Keratinocyte (primary cell): Measurements from ENCODE around the gene SMIM45.

Experiments
- DNase-seq: peaks from one replicate; pipeline ENCODE4 v3.0.0-alpha.2; 2011; ENCODE audit warnings: low read depth, missing footprints, low spot score
- FAIRE-seq: peaks from 2 replicates; lab custom pipeline; 2011; peaks lifted over from hg19 to GRCh38; lab: Jason Lieb, UNC
- H2AFZ ChIP-seq: 2 replicates; pipeline ENCODE4 v1.6.0; 2012; ENCODE audit warnings: low read length, control low read depth, inconsistent platforms; ENCODE audit not compliant: control insufficient read depth
- H3K27ac ChIP-seq: 2 replicates; pipeline ENCODE4 v1.5.1; 2011; ENCODE audit warnings: low read length; ENCODE audit not compliant: control insufficient read depth, insufficient read depth
- H3K27me3 ChIP-seq: 3 replicates; pipeline ENCODE4 v1.6.0; 2011; ENCODE audit warnings: low read length; ENCODE audit not compliant: control insufficient read depth, insufficient read depth; ENCODE audit errors: extremely low read depth
- H3K36me3 ChIP-seq, 2 experiments: 2 replicates in 1 of 2; 3 replicates in 1 of 2; pipeline ENCODE4 v1.5.1; 2011; ENCODE audit warnings: low read length in 2 of 2, mild to moderate bottlenecking in 1 of 2; ENCODE audit not compliant: control insufficient read depth in 2 of 2, insufficient read depth in 2 of 2; ENCODE audit errors: extremely low read depth in 1 of 2
- H3K4me1 ChIP-seq: 3 replicates; pipeline ENCODE4 v1.5.1; 2011; ENCODE audit warnings: low read length; ENCODE audit not compliant: control insufficient read depth, insufficient read depth; ENCODE audit errors: extremely low read depth
- H3K4me2 ChIP-seq: 3 replicates; pipeline ENCODE4 v1.6.0; 2011; ENCODE audit warnings: low read depth, low read length; ENCODE audit not compliant: control insufficient read depth, insufficient read depth; ENCODE audit errors: extremely low read depth
- H3K4me3 ChIP-seq, 3 experiments: fragments of 200-600 bp in 1 of 3; sonication (generic) in 1 of 3; 2 replicates in 2 of 3; 3 replicates in 1 of 3; pipeline ENCODE4 v1.5.1; 2011 to 2016; ENCODE audit warnings: low read length in 3 of 3, mild to moderate bottlenecking in 3 of 3, control low read depth in 2 of 3, inconsistent platforms in 1 of 3, low read depth in 1 of 3, mixed read lengths in 1 of 3, mixed run types in 1 of 3, moderate library complexity in 1 of 3; ENCODE audit not compliant: control insufficient read depth in 2 of 3, insufficient read depth in 2 of 3; ENCODE audit errors: extremely low read depth in 1 of 3
- H3K79me2 ChIP-seq: 2 replicates; pipeline ENCODE4 v1.6.0; 2012; ENCODE audit warnings: low read length; ENCODE audit not compliant: control insufficient read depth, insufficient read depth
- H3K9ac ChIP-seq: 3 replicates; pipeline ENCODE4 v1.6.0; 2011; ENCODE audit warnings: low read length; ENCODE audit not compliant: control insufficient read depth, insufficient read depth; ENCODE audit errors: extremely low read depth
- H3K9me1 ChIP-seq: 3 replicates; pipeline ENCODE4 v1.6.0; 2011; ENCODE audit warnings: low read length; ENCODE audit not compliant: control insufficient read depth, insufficient read depth; ENCODE audit errors: extremely low read depth
- H3K9me3 ChIP-seq: 2 replicates; pipeline ENCODE4 v1.5.1; 2012; ENCODE audit warnings: low read depth, low read length; ENCODE audit not compliant: control insufficient read depth
- H4K20me1 ChIP-seq: 3 replicates; pipeline ENCODE4 v1.6.0; 2011; ENCODE audit warnings: low read length; ENCODE audit not compliant: control insufficient read depth, insufficient read depth; ENCODE audit errors: extremely low read depth
- EZH2 ChIP-seq: IDR thresholded peaks from one replicate; pipeline ENCODE4 v1.6.1; 2012; ENCODE audit warnings: inconsistent platforms, mild to moderate bottlenecking, low read length, moderate library complexity
- dilution Hi-C: fragments of 300-500 bp; cut with MboI; formaldehyde crosslinking; loops from one replicate; pipeline ENCODE4 v1.7.0; 2020; ENCODE audit warnings: low sequenced_read_pairs; ENCODE audit not compliant: extremely low pct_ligation_motif_present
- TF ChIP-seq, protein P1 (sequence below), 3 experiments: IDR thresholded peaks in 1 of 3; conservative IDR thresholded peaks in 1 of 3; optimal IDR thresholded peaks in 1 of 3; 2 replicates in 2 of 3; 3 replicates in 1 of 3; pipeline versions ENCODE3 to v1.5.1; 2011; ENCODE audit warnings: low read length in 3 of 3, mild to moderate bottlenecking in 3 of 3, moderate library complexity in 2 of 3, control low read depth in 1 of 3, inconsistent platforms in 1 of 3; ENCODE audit not compliant: insufficient read depth in 2 of 3; ENCODE audit errors: extremely low read depth in 1 of 3

Gene SMIM45

DNA sequence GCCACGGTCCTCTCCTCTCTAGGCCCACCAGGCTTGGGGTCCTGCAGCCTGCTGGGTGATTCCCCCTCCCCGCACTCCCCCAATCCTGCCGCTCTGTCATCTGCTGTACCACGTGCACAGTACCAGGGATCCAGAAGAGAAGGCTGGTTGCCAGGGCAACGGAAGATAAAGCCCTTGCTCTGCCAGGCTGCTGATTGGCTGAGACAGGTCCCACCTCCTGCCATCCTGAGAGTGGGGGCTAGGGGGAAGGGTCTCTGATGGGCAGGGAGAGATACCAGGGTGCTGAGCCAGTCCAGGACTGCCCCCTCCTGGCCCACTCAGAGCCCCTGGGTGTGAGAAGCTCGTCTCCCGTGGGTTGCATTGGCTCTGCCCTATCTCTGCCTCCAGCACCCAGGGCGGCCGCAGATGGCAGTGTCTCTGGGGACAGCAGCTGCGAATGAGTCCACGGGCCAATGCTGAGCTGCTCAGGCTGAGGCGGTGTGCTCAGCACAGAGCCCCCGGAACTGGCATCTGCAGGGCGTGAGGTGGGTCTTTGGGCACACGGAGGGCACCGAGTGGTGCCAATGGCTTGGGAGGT lies at the start of gene SMIM45:
SMIM45 (plus strand) TSS at position 253 of the 577 bp plus-strand sequence.
- no peak for FAIRE-seq
- Histone ChIP-seq H3K4me3 (no peak within 1 kb of the TSS), H2AFZ (no peak within 1 kb of the TSS), H3K27ac (no peak within 1 kb of the TSS), H3K4me1 (peaks cover 4% of the 10 kb centered on the region), H3K4me2 (no peak within 1 kb of the TSS), H3K9me3 (no peaks in the 10 kb centered on the region), H3K79me2 (no peaks in the 10 kb centered on the region), H4K20me1 (no peaks in the 10 kb centered on the region), H3K9ac (no peak within 1 kb of the TSS), H3K36me3 (no peaks in the 10 kb centered on the region), H3K9me1 (no peaks in the 10 kb centered on the region), H3K27me3 (no peaks in the 10 kb centered on the region)
- TF ChIP-seq, protein P1, sequence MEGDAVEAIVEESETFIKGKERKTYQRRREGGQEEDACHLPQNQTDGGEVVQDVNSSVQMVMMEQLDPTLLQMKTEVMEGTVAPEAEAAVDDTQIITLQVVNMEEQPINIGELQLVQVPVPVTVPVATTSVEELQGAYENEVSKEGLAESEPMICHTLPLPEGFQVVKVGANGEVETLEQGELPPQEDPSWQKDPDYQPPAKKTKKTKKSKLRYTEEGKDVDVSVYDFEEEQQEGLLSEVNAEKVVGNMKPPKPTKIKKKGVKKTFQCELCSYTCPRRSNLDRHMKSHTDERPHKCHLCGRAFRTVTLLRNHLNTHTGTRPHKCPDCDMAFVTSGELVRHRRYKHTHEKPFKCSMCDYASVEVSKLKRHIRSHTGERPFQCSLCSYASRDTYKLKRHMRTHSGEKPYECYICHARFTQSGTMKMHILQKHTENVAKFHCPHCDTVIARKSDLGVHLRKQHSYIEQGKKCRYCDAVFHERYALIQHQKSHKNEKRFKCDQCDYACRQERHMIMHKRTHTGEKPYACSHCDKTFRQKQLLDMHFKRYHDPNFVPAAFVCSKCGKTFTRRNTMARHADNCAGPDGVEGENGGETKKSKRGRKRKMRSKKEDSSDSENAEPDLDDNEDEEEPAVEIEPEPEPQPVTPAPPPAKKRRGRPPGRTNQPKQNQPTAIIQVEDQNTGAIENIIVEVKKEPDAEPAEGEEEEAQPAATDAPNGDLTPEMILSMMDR (optimal IDR thresholded peaks at IDR 0.05 in 1 of 3, IDR thresholded peaks at IDR 0.05 in 1 of 3, conservative IDR thresholded peaks at IDR 0.05 in 1 of 3; ENCODE audit: extremely low read depth in 1 of 3, insufficient read depth in 2 of 3, low read length in 3 of 3), result no peak
- no peak for TF ChIP-seq EZH2
- DNase-seq, result no peak
- dilution Hi-C loops, result no loop called here

DNA sequence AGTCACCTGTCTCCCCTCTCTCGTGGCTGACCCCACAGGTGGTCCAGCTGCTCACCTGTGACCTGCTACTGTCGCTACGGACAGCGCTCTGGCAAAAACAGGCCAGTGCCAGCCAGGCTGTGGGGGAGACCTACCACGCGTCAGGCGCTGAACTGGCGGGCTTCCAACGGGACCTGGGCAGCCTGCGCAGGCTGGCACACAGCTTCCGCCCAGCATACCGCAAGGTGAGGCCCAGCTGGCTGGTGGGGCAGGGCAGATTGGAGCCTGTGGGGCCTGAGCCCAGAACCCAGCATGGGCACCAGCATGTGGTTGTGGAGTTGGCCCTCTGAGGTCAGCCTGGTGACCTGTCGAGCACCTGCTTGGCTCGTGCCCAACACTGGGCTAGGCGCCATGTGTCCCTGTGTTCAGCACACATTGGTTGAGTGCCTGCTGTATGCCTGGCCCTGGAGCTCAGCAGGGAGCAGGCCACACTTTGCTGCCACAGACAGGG lies 49.0 kb upstream of the SMIM45 start:
- Histone ChIP-seq H3K4me3 (no peak overlapping the region), H4K20me1 (no peaks in the 10 kb centered on the region), H3K9me3 (no peaks in the 10 kb centered on the region), H3K9me1 (no peaks in the 10 kb centered on the region), H3K27me3 (no peaks in the 10 kb centered on the region), H3K4me1 (no peaks in the 10 kb centered on the region), H2AFZ (no peak overlapping the region), H3K79me2 (no peaks in the 10 kb centered on the region), H3K27ac (no peak overlapping the region), H3K36me3 (peaks cover 49 to 63% of the 10 kb centered on the region in 2 experiments), H3K9ac (no peak overlapping the region), H3K4me2 (no peak overlapping the region)
- TF ChIP-seq, protein P1 (optimal IDR thresholded peaks at IDR 0.05 in 1 of 3, IDR thresholded peaks at IDR 0.05 in 1 of 3, conservative IDR thresholded peaks at IDR 0.05 in 1 of 3; ENCODE audit: extremely low read depth in 1 of 3, insufficient read depth in 2 of 3, low read length in 3 of 3), result no peak
- TF ChIP-seq EZH2, result no peak
- FAIRE-seq (no peak), DNase-seq (no peak)
- dilution Hi-C loops, result no loop called here
